Pons (tissue), 1 donor: Measurements from ENCODE around the gene MBP.

Experiments used
- DNase-seq: peaks from one replicate; pipeline ENCODE4 v3.0.0-alpha.2; 2016; ENCODE audit warnings: low spot score

The MBP gene

GRCh38 chr18:77100751-77101355 is 31.7 kb downstream of the MBP start:
- DNase-seq: no peak

- DNase-seq: no peak
Measured at GRCh38 chr18:77099485-77100370, 32.9 kb downstream of the MBP start.

- DNase-seq: no peak
Measured at GRCh38 chr18:77098538-77099174, 33.9 kb downstream of the MBP start.

GRCh38 chr18:77098029-77098428 is 34.6 kb downstream of the MBP start:
- no peak for DNase-seq

GRCh38 chr18:77096936-77097886 is 35.4 kb downstream of the MBP start:
- no peak for DNase-seq

- no peak for DNase-seq
Measured at GRCh38 chr18:77095391-77096371, 36.9 kb downstream of the MBP start.

GRCh38 chr18:77093586-77093985 is 39.0 kb downstream of the MBP start:
- no peak for DNase-seq

GRCh38 chr18:77093067-77093430 is 39.5 kb downstream of the MBP start:
- DNase-seq: no peak

- DNase-seq: no peak
Measured at GRCh38 chr18:77092104-77093066, 40.2 kb downstream of the MBP start.

- DNase-seq: no peak
Measured at GRCh38 chr18:77091366-77091765, 41.2 kb downstream of the MBP start.

GRCh38 chr18:77090546-77091174 is 41.9 kb downstream of the MBP start:
- DNase-seq: no peak

- no peak for DNase-seq
Measured at GRCh38 chr18:77089723-77090285, 42.8 kb downstream of the MBP start.

GRCh38 chr18:77088963-77089722 is 43.4 kb downstream of the MBP start:
- no peak for DNase-seq

- DNase-seq: no peak
Measured at GRCh38 chr18:77087393-77088141, 45.0 kb downstream of the MBP start.

GRCh38 chr18:77086656-77087392 is 45.8 kb downstream of the MBP start:
- DNase-seq: no peak

GRCh38 chr18:77086034-77086433 is 46.5 kb downstream of the MBP start:
- no peak for DNase-seq

GRCh38 chr18:77084688-77085035 is 47.9 kb downstream of the MBP start:
- DNase-seq: no peak
